Stimulated activated CD8-positive, alpha-beta memory T cell treated with anti-CD3 and anti-CD28 coated beads, Interleukin-12 subunit alpha, Interleukin-12 subunit beta, amount 100 ng/mL, for 24 hours (primary cell): Measurements from ENCODE around the gene SFXN2.
"Not testable (repeated sequence)": the region's sequence is repeated elsewhere in the genome, so short reads cannot be mapped to it uniquely, and the experiment has no call there.

Experiments used
- DNase-seq: peaks from one replicate; pipeline ENCODE4 v3.0.0-alpha.2; 2020; ENCODE audit errors: extremely low read depth

Gene SFXN2

GRCh38 chr10:102714621-102715455 is at the start of gene SFXN2:
Gene SFXN2, plus strand, starts transcription at chr10:102714636. Its CDS starts 12,001 bp downstream, at chr10:102726637.
- DNase-seq = no peak

DNA sequence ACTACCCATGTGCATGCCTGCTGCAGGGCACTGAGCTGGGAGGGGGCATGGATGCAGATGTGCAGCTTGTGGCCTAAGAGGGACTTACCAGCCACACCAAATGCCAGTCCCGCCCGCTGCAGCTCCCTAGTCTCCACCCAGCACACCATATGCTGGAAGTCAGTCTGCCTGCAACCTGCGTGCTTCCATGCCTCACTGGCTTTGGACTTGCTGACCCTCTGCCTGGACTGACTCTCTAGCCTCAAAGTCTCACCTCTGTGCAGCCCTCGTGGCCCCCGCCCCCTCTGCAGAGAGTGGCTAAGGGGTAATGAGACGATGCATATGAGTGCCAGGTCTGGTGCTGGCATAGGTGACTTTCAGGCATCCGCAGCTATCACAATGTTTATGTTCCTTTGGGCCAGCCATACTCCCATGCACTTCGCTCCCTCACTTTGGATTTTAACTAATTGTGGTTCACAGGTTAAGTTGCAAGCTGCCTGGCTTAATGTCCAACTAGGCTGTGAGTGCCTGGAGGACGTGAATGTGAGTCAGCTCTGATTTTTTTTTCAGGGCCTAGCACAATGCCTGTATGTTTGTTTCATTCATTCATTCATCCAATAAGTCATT is 48.4 kb upstream of the SFXN2 start:
- no peak for DNase-seq

DNA sequence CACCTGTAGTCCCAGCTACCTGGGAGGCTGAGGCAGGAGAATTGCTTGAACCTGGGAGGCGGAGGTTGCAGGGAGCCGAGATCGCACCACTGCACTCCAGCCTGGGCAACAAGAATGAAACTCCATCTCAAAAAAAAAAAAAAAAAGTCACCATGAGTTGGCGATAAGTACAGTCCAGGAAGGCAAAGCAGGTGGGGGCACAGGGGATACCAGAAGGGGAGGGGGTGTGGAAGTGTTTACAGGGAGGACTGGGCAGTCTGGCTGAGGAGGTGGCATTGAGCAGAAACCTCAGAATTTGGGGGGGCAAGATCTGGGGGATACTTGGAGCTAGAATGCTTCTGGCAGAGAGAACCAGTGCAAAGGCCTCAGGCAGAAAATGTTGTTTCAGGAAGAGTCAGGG is 47.0 kb upstream of the SFXN2 start:
- DNase-seq = not testable (repeated sequence)

GRCh38 chr10:102668326-102669107 is 45.9 kb upstream of the SFXN2 start:
- no peak for DNase-seq

DNA sequence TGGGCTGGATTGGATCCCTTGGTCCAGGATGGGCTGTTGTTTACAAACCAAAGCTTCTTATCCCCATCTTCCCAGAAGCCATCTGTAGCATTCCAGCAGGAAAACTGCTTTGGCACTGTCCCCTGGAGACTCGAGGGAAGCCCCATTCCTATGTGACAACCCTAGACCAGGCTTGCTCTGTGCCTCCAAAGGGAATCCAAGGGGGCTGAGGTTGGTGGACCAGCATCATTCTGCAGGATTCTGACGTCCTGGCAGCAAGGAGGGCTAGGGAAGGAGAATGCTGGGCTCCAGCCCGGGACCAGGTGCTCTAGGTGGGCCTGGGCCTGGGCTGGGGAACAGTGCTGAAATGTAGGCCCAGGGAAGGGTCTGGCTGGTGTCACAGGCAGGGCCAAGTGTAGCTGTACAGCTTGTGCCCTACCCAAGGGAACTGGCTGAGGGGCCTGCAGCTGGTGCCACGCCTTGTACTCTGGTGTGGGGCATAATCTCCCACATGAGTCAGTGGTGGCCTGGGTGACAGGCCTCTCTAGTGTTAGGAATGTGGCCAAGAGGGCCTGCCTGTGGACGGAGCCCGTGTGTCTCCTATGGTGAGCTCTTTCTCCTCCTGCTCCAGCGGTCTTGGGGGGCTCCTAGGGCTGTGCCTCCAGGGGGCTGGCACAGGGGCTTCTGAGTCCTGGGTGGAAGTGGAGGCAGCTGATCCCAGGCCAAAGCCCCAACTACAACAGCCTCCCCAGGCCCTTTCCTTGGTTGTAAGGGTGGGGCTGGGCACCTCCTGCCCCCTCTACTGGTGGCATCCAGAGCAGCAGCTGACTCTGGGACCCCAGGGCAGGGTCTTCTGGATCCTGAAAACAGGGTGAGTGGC is 45.0 kb upstream of the SFXN2 start:
- DNase-seq = no peak

DNA sequence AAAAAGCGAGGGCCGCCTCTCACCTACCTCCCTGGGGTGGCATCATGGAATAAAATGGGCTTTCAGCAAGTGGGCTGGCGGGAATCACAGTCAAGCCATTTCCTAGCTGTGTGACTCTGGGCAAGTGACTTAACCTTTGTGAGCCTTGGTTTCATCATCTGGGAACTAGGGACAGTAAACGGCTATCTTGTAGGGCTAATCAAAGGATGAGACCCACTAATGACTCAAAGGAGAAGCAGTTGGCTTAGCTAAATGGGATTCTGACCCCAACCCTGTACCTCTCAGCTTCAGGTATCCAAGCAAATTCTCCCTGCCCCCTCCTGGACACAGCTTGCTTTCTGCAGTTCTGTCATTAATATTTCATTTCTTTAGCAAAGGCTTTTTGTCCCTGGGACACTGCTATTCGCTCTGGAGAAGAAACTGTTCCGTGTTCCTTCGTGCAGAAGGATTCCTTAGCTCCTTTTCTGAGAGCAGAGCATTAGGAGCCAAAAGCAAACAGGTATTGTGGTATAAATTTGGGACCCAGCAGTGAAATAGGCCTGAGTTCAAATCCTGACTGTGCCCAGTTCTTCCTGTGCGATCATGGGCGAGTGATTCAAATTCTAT is 44.3 kb upstream of the SFXN2 start:
- DNase-seq = no peak

DNA sequence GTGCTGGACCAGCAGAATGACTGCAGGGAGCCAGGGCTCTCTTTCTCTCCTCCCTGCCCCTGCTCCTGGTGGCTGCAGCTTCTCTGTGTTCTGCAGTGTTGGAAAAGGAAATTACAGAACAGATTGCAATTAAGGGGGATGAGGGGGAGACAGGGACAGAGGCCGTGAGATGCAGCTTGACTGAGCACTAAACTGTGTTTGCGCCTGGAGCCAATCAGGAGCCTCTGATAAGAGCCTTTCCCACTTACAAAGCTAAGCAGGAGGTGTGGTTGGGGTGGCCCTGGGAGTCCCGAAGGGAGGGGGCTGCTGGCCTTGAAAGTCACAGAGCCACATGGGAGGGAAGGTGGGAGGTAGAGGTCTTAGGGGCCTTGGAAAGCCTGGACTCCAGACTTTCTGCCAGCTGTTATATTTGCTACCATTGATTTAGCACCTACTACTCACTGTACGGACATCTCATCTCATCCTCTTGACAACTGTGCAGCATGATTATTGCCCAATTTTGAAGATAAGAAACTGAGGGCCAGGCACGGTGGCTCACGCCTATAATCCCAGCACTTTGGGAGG is 43.5 kb upstream of the SFXN2 start:
- DNase-seq = no peak

DNA sequence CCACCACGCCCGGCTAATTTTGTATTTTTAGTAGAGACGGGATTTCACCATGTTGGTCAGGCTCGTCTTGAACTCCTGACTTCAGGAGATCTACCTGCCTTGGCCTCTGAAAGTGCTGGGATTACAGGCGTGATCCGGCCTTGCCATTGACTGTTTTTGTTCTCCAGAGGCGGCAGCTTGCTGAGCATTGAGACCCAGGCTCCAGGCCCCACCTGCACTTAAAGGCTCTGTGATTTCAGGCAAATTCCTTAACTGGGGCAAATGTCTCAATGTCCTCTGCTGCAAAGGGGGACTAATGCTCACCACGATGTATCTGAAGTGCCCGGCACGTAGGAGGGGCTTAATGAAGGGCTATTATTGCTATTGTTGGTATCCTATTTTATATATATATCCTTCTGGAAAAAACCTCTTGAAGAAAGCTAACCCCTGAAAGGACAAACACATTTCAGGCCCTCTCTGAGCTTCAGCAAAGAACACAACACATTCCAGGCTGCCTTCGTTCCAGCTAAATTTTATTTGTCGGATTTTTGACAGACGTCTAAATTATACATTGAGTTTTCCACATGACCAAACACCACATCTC is 41.1 kb upstream of the SFXN2 start:
- no peak for DNase-seq

DNA sequence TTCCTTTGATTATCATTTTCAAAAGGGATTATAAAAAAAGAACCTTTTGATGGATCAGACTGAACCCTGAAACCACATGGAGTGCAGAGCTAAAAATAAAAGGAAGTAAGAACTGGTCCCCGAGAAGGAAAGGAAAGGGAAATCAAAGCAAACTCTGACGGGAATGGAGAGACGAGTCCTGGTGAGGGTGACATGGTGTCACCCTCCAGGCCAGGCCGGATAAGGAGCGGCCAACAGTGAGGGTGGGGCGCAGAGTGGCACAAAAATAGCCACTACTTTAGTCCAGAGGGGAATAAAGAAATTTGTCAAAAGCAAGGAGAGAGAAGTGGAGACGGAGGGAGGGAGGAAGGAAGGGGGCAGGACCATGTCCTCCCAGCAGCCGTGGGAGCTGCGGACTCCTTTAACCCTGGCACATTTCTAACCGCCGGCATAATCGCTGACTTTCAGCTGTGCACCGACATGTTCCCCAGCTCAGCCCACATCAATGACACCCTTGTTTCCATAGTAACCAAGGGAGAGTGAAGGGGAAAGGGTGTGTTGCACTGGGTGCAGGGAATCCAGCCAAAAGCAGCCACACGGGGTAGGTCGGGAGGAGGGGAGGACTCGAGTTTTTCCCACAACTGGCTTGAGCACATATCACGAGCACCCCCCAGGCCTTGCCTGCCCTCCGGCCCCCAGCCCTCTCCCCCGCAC is 40.5 kb upstream of the SFXN2 start:
- DNase-seq = no peak

- DNase-seq = no peak
Measured at GRCh38 chr10:102674566-102674965, 39.9 kb upstream of the SFXN2 start.

- DNase-seq = no peak
Measured at GRCh38 chr10:102675011-102675665, 39.3 kb upstream of the SFXN2 start.

GRCh38 chr10:102675666-102676533 is 38.5 kb upstream of the SFXN2 start:
- DNase-seq = no peak

DNA sequence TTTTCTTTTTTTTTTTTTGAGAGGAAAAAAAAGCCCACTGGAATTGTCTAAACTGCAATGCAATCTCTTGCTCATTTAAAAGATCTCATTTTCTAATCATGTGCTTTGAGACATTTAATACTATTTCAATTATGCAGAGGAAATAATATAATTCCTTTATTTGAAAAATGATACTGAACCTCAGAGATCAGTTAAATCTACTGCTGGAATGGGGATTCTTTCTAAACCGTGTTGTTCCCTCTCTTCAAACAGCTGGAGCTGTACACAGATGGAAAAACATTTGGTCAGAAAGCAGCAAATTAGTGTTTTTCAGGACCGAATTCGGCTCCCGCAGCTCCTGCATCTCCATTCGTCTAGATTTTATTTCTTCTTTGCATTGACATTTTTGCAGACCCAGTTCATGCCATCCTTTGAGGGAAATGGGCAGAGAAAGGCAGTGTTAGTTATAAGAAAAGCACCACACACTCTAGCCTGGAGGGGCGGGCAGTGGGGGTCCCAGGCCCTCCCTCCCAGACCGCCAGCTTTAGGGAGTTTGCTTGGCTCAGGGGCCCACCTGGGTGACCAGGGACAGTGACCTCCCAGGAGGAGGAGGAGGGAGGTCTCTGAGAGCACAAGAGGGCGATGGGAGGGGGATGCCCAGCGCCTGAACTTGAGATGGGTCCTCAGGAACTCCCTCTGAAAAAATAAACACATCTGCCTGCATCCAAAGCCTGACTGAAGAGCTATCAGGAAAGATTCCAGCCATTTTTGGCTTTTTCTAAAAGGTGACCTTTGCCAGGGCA is 37.7 kb upstream of the SFXN2 start:
- no peak for DNase-seq

GRCh38 chr10:102677331-102678067 is 36.9 kb upstream of the SFXN2 start:
- no peak for DNase-seq

DNA sequence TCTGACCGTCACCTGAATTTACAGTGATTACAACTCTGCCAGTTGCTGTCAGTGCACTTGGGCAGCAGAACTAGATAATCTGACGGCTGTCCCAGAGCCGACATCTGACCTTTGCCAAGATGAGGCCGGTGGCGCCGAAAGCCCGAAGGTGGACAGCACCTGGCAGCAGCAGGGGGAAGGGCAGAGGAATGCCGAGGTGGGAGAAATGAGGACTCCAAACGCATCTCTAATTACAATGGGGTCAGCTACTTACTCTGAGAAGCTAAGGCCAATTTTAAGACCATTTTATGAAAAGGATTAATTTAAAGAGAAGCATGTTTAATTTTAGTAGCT is 36.4 kb upstream of the SFXN2 start:
- no peak for DNase-seq

- DNase-seq = no peak
Measured at GRCh38 chr10:102678842-102679289, 35.6 kb upstream of the SFXN2 start.

GRCh38 chr10:102679596-102679995 is 34.8 kb upstream of the SFXN2 start:
- DNase-seq = no peak
